SHP77 treated with DMSO at 0.1 percent for 48 hours (cell line): ENCODE data around the gene IL21R.

Experiments used
- DNase-seq: peaks from one replicate; lab custom pipeline; 2025; lab: John Stamatoyannopoulos, UW

Gene IL21R

GRCh38 chr16:27485126-27485525, 83.2 kb downstream of the IL21R start:
- no peak for DNase-seq

GRCh38 chr16:27485811-27486210, 83.8 kb downstream of the IL21R start:
- DNase-seq = no peak

GRCh38 chr16:27486344-27486743, 84.4 kb downstream of the IL21R start:
- no peak for DNase-seq

- DNase-seq = no peak
These were observed 84.8 kb downstream of the IL21R start for GRCh38 chr16:27486760-27487159.

- no peak for DNase-seq
These were observed 87.4 kb downstream of the IL21R start for GRCh38 chr16:27489421-27489820.

GRCh38 chr16:27489906-27490305, 87.9 kb downstream of the IL21R start:
- no peak for DNase-seq

GRCh38 chr16:27491894-27492587, 90.1 kb downstream of the IL21R start:
- no peak for DNase-seq

GRCh38 chr16:27492588-27492979, 90.6 kb downstream of the IL21R start:
- no peak for DNase-seq

GRCh38 chr16:27495191-27495590, 93.2 kb downstream of the IL21R start:
- DNase-seq = no peak

- DNase-seq = no peak
These were observed 96.3 kb downstream of the IL21R start for GRCh38 chr16:27498031-27498825.

GRCh38 chr16:27498916-27499658, 97.1 kb downstream of the IL21R start:
- DNase-seq = no peak

- DNase-seq = no peak
These were observed 97.7 kb downstream of the IL21R start for GRCh38 chr16:27499659-27500055.

- DNase-seq = no peak
These were observed 98.8 kb downstream of the IL21R start for GRCh38 chr16:27500801-27501200.
